ENCODE measurements around the gene LRRTM4.

DNA sequence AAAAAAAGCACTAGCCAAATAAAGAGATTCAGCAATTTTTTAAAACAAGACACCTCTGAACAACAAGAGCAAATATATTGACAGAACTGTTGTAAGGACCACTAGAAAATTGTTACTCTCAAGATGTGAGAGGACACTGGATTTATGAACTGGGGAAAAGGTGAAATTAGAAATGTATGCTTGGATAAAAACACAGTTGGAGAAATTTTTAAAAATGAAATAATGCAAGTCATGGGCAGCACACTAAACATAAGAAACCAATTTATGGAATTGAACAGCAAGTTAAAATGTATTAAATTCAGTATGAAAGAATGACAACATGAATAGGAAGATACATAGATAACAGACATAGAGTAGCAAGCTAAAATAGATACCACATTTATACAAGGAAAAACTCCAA lies 377.4 kb downstream of the LRRTM4 start:
- TF ChIP-seq CTCF (IDR thresholded peaks at IDR 0.05), result no peak
- TF ChIP-seq POLR2A (IDR thresholded peaks at IDR 0.05), result no peak

All from vagina (tissue), 2 donors.